HL-60 (cell line): ENCODE data around the gene XPO1.
"Not testable (repeated sequence)": the region's sequence is repeated elsewhere in the genome, so short reads cannot be mapped to it uniquely, and the experiment has no call there.

Experiments used
- DNase-seq, 2 experiments: peaks; one replicate each; pipeline ENCODE4 v3.0.0-alpha.2; 2010 to 2020; ENCODE audit warnings: low read depth in 1 of 2, low spot score in 1 of 2
- H3K27ac ChIP-seq: fragments of 250-450 bp; sonication (Bioruptor Pico); replicated peaks from 2 replicates; pipeline ENCODE4 v1.5.1; 2020; ENCODE audit warnings: mild to moderate bottlenecking, moderate library complexity
- H3K27me3 ChIP-seq: fragments of 250-450 bp; sonication (Bioruptor Pico); 2 replicates; pipeline ENCODE4 v1.5.1; 2021; ENCODE audit warnings: mild to moderate bottlenecking, moderate library complexity; ENCODE audit not compliant: insufficient read depth, poor library complexity, severe bottlenecking
- H3K4me3 ChIP-seq: replicated peaks from 2 replicates; pipeline ENCODE4 v1.5.1; 2011; ENCODE audit warnings: mild to moderate bottlenecking, control low read depth, low read length; ENCODE audit not compliant: insufficient read depth
- GABPA ChIP-seq: IDR thresholded peaks from 2 replicates; pipeline ENCODE4 v1.6.1; 2012; ENCODE audit warnings: low read depth
- POLR2AphosphoS5 ChIP-seq: IDR thresholded peaks from 2 replicates; pipeline ENCODE4 v1.6.1; 2012; ENCODE audit warnings: low read depth
- SPI1 ChIP-seq: IDR thresholded peaks from 2 replicates; pipeline ENCODE4 v1.6.1; 2012; ENCODE audit warnings: low read depth, mild to moderate bottlenecking, borderline replicate concordance
- long read RNA-seq: library from polyadenylated mRNA; unstranded; transcript quantifications from one replicate; pipeline ENCODE4 v2.0.0, GENCODE V29; 2020
- TF ChIP-seq, protein P1 (sequence below): IDR thresholded peaks from one replicate; pipeline ENCODE4 v1.5.1; 2011; ENCODE audit warnings: low read length, control low read depth, inconsistent platforms; ENCODE audit not compliant: insufficient read depth
- TF ChIP-seq, protein P2 (sequence below): IDR thresholded peaks from 2 replicates; pipeline ENCODE4 v1.6.1; 2012; ENCODE audit warnings: low read depth; ENCODE audit not compliant: insufficient replicate concordance

XPO1 gene, protein sequence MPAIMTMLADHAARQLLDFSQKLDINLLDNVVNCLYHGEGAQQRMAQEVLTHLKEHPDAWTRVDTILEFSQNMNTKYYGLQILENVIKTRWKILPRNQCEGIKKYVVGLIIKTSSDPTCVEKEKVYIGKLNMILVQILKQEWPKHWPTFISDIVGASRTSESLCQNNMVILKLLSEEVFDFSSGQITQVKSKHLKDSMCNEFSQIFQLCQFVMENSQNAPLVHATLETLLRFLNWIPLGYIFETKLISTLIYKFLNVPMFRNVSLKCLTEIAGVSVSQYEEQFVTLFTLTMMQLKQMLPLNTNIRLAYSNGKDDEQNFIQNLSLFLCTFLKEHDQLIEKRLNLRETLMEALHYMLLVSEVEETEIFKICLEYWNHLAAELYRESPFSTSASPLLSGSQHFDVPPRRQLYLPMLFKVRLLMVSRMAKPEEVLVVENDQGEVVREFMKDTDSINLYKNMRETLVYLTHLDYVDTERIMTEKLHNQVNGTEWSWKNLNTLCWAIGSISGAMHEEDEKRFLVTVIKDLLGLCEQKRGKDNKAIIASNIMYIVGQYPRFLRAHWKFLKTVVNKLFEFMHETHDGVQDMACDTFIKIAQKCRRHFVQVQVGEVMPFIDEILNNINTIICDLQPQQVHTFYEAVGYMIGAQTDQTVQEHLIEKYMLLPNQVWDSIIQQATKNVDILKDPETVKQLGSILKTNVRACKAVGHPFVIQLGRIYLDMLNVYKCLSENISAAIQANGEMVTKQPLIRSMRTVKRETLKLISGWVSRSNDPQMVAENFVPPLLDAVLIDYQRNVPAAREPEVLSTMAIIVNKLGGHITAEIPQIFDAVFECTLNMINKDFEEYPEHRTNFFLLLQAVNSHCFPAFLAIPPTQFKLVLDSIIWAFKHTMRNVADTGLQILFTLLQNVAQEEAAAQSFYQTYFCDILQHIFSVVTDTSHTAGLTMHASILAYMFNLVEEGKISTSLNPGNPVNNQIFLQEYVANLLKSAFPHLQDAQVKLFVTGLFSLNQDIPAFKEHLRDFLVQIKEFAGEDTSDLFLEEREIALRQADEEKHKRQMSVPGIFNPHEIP (N-terminal part only)
- long read RNA-seq, full-length matches to known transcripts, result 6 of 31 reads
- long read RNA-seq, partial matches to known transcripts, result 18 of 31 reads
- long read RNA-seq, other reads (novel, unspliced or antisense), result 7 of 31 reads

GRCh38 chr2:61538200-61538919, at the start of gene XPO1:
Gene XPO1 (minus strand): TSS chr2:61538356. CDS start chr2:61533897, 4,459 bp downstream.
- Histone ChIP-seq H3K27me3 (no peaks in the 10 kb centered on the region), H3K4me3 (peak within 1 kb of the TSS; percentile 72), H3K27ac (peak within 1 kb of the TSS; percentile 100)
- peak; percentile 98 to 99 for DNase-seq
- TF ChIP-seq, protein P1, sequence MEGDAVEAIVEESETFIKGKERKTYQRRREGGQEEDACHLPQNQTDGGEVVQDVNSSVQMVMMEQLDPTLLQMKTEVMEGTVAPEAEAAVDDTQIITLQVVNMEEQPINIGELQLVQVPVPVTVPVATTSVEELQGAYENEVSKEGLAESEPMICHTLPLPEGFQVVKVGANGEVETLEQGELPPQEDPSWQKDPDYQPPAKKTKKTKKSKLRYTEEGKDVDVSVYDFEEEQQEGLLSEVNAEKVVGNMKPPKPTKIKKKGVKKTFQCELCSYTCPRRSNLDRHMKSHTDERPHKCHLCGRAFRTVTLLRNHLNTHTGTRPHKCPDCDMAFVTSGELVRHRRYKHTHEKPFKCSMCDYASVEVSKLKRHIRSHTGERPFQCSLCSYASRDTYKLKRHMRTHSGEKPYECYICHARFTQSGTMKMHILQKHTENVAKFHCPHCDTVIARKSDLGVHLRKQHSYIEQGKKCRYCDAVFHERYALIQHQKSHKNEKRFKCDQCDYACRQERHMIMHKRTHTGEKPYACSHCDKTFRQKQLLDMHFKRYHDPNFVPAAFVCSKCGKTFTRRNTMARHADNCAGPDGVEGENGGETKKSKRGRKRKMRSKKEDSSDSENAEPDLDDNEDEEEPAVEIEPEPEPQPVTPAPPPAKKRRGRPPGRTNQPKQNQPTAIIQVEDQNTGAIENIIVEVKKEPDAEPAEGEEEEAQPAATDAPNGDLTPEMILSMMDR, result no peak
- 0 out of 2 replicates have a peak, but pooled peaks have one; percentile 27 for TF ChIP-seq GABPA
- TF ChIP-seq, protein P2, sequence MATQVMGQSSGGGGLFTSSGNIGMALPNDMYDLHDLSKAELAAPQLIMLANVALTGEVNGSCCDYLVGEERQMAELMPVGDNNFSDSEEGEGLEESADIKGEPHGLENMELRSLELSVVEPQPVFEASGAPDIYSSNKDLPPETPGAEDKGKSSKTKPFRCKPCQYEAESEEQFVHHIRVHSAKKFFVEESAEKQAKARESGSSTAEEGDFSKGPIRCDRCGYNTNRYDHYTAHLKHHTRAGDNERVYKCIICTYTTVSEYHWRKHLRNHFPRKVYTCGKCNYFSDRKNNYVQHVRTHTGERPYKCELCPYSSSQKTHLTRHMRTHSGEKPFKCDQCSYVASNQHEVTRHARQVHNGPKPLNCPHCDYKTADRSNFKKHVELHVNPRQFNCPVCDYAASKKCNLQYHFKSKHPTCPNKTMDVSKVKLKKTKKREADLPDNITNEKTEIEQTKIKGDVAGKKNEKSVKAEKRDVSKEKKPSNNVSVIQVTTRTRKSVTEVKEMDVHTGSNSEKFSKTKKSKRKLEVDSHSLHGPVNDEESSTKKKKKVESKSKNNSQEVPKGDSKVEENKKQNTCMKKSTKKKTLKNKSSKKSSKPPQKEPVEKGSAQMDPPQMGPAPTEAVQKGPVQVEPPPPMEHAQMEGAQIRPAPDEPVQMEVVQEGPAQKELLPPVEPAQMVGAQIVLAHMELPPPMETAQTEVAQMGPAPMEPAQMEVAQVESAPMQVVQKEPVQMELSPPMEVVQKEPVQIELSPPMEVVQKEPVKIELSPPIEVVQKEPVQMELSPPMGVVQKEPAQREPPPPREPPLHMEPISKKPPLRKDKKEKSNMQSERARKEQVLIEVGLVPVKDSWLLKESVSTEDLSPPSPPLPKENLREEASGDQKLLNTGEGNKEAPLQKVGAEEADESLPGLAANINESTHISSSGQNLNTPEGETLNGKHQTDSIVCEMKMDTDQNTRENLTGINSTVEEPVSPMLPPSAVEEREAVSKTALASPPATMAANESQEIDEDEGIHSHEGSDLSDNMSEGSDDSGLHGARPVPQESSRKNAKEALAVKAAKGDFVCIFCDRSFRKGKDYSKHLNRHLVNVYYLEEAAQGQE, result peak; percentile 71
- peak; percentile 80 for TF ChIP-seq POLR2AphosphoS5
- TF ChIP-seq SPI1, result peak; percentile 77

DNA sequence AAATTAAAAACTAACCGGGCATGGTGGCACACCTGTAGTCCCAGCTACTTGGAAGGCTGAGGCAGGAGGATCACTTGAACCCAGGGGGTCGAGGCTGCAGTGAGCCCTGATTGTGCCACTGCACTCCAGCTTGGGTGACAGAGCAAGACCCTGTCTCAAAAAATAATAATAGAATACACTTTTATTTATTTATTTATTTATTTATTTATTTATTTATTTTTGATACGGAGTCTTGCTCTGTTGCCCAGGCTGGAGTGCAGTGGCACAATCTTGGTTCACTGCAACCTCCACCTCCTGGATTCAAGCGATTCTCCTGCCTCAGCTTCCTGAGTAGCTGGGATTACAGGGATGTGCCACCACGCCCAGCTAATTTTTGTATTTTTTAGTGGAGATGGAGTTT, 48.8 kb upstream of the XPO1 start:
- H3K27me3 ChIP-seq, H3K27ac ChIP-seq, DNase-seq, H3K4me3 ChIP-seq: not testable (repeated sequence)

- TF ChIP-seq, protein P1, result no peak
- TF ChIP-seq POLR2AphosphoS5, result no peak
- TF ChIP-seq GABPA, result no peak
- TF ChIP-seq SPI1, result no peak
- TF ChIP-seq, protein P2, result no peak
- H3K27ac ChIP-seq, result no peak overlapping the region
- H3K27me3 ChIP-seq, result no peaks in the 10 kb centered on the region
- DNase-seq, result no peak
- H3K4me3 ChIP-seq, result no peak overlapping the region
Measured at GRCh38 chr2:61585383-61585782, 47.2 kb upstream of the XPO1 start.

GRCh38 chr2:61584368-61584767, 46.2 kb upstream of the XPO1 start:
- not testable (repeated sequence) for H3K27me3 ChIP-seq, H3K27ac ChIP-seq, DNase-seq, H3K4me3 ChIP-seq
